HG03521 (cell line): ENCODE measurements around the gene DLL4.

Experiments used
- ATAC-seq: cut with Tn5 transposase; IDR thresholded peaks from one replicate; pipeline ENCODE4 v1.9.1; 2021; ENCODE audit warnings: mild to moderate bottlenecking, moderate library complexity; ENCODE audit not compliant: unreplicated experiment

Gene DLL4

DNA sequence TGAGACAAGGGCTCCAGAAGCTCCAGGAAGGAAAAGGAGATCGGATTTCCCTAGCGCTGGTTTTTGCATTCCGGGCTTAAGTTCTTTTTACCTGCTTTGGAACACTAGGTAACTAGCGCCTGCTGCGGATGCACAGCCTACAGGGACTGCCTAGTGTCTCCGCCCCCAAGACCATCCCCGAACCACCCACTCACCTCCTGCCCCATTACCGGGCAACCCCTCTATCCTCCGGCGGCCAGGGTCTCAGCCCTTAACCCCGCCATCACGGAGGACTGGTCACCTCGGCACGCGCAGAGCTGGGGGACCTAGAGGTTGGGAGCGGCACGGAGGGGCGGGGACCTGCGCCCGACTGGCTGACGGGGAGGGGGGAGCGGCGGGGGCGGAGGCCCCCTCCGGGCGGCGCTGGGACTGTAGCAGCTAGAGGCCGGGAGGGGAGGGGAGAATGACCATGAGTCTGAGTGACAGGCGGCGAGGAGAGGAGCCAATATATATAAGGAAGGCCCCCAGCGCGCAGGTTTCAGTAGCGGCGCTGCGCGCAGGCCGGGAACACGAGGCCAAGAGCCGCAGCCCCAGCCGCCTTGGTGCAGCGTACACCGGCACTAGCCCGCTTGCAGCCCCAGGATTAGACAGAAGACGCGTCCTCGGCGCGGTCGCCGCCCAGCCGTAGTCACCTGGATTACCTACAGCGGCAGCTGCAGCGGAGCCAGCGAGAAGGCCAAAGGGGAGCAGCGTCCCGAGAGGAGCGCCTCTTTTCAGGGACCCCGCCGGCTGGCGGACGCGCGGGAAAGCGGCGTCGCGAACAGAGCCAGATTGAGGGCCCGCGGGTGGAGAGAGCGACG, at the start of gene DLL4:
DLL4 (plus strand) TSS at position 520 of the 839 bp plus-strand sequence. CDS start 329 bp downstream, outside the sequence.
- ATAC-seq = no peak

DNA sequence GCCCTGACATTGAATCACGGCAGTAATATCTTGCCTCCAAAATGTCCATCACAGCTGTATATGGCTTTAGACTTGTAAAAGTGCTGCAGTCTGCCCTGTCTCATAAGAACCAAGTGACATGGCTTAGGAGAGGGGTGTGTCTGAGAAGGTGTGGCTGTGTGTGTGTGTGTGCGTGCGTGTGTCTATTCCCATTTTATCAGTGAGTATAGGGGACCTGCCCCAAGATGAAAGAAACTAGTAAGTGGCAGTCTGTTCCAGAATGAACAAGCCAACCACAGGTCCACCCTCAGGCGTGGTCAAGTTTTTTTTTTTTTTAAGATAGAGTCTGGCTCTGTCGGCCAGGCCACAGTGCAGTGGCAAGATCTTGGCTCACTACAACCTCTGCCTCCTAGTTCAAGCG, 49.5 kb upstream of the DLL4 start:
- no peak for ATAC-seq

DNA sequence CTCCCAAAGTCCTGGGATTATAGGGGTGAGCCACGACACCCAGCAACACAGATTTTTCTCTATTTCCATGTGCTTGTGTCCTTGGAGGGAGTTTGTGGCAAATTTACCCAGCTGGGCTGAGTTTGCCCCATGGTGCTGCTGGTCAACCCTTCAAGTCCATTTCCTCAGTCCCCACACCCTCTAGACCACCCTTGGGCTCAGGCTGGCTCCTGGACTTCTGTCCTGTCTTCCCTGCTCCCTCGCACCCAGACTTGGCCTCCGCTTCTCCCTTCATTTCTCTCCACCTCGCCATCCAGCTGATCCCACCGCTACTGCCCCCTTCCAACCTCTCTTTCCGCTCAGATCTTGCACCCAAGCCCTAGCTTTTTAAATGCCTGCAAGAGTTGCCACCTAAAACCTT, 47.8 kb upstream of the DLL4 start:
- ATAC-seq = no peak

DNA sequence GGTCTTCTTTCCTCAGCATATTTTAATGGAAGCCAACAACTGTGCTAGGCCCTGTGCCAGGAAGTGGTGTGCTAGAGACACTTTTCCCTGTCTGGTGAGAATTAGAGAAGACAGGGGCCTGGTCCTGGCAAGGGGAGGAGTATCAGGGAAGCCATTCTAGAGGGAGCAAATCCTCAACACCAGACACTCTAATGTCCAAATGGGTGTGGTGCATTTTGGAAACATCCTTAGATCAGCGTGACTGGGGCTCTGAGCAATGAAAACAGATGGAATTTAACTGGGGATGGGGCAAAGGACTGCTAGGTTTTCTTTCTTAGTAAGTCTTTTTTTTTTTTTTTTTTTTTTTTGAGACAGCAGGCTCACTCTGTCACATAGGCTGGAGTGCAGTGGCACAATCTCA, 42.6 kb upstream of the DLL4 start:
- no peak for ATAC-seq

DNA sequence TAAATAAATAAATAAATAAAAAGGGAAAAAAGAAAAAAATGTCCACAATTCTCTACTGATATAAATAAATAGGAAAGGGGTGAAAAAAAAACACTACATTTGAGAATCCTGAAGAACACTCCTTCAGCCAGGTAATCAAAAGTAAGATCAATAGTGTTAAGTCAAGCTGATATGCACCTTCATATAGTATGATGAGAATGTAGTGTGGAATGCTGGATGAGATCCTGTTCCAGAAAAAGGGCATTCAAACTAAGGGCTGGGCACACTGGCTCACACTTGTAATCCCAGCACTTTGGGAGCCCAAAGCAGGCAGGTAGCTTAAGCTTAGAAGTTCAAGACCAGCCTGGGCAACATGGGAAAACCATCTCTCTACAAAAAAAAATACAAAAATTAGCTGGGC, 40.0 kb upstream of the DLL4 start:
- ATAC-seq = no peak

DNA sequence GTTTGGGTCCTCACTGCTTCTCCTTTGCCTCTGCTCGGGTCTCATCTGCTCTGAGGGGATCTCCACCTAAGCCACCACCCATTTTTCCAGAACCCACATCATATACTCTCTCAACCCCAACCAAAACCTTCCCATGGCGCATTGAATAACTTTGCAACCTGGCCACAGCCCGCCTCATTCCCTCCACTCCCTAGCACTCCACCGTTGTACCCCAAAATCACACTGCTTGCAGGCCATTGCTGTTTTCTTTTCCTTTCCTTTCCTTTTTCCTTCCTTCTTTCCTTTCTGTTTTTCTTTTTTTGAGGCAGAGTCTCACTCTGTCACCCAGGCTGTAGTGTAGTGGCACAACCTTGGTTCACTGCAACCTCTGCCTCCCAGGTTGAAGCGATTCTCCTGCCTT, 38.0 kb upstream of the DLL4 start:
- no peak for ATAC-seq

DNA sequence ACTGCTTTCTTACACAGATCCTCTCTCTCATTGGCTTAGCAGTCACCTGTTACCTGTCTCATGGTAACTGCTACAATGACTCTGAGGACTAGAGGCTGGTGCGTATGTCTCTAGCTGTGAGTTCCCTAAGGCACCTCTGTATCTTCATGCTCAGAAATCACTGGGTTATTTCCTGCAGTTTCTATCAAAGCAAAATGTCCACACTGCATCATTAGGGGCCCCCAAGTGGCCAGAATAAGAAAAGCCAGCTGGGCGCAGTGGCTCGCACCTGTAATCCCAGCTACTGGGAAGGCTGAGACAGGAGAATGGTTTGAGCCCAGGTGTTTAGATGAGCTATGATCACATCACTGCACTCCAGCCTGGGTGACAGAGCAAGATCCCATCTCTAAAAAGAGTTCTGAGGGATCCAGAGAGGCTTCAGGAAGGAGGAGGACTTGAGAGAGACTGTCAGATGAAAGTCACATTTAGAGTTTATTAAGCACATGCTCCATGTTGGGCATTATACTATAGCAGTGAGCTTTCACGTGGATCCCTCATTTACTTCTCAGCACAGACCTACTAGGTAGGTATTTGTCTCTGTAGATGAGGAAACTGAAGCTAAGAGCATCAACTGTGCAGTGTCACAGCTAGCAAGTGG, 37.2 kb upstream of the DLL4 start:
- no peak for ATAC-seq

DNA sequence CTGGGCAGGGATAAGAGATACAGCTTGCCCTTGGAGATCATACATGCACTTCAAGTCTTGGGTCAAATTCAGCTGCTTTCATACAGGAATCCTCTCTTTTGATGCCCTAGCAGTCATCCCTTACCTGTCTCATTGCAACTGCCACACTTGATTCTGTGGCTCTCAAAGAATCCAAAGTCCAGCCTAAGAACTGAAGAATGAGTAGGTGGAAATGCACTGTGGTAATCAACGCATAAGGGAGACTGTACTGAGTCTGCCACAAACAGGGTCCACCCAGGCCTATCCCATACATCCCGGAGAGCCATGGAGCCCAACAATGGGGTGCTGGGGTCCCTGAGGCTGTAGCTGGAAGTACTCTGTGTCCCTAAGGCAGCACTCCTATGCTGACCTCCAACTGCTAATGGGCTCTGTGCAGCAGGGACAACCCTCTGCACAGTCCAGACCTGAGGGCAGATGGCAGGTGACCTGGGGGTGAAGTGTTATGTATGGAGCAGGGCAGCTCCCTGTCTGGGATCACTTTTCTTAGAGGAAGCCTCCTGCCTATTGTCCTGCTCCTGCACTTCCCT, 36.6 kb upstream of the DLL4 start:
- ATAC-seq = no peak

DNA sequence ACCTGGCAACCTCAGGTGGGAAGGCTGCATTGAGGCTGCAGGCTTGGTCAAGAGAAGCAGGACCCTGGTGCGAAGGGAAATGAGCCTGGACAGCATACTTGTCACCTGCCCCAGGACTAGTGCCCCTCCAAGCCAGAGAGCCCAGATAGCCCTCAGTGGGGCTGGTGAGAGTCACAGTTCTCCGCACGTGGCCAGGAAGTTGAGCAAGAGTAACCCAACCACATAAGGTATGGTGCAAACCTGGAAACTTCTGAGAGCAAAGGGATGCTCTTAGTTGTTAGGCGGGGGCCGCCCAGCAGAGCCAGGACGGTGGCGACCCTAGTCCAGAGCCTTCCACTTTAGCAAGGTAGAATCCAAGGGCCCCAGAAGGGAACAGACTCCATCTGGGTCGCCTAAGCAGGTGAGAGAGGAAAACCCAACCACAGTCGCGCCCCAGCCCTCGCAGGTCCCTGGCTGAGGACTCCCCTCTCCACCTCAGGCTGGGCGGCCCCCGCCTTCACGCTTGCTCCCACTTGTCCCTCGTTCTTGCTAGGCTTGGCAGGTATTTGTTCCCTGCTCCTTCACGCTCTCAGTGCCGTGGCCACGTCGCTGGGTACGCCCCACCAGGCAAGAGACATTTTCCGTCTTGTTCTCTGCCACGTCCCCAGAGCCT, 36.0 kb upstream of the DLL4 start:
- no peak for ATAC-seq

DNA sequence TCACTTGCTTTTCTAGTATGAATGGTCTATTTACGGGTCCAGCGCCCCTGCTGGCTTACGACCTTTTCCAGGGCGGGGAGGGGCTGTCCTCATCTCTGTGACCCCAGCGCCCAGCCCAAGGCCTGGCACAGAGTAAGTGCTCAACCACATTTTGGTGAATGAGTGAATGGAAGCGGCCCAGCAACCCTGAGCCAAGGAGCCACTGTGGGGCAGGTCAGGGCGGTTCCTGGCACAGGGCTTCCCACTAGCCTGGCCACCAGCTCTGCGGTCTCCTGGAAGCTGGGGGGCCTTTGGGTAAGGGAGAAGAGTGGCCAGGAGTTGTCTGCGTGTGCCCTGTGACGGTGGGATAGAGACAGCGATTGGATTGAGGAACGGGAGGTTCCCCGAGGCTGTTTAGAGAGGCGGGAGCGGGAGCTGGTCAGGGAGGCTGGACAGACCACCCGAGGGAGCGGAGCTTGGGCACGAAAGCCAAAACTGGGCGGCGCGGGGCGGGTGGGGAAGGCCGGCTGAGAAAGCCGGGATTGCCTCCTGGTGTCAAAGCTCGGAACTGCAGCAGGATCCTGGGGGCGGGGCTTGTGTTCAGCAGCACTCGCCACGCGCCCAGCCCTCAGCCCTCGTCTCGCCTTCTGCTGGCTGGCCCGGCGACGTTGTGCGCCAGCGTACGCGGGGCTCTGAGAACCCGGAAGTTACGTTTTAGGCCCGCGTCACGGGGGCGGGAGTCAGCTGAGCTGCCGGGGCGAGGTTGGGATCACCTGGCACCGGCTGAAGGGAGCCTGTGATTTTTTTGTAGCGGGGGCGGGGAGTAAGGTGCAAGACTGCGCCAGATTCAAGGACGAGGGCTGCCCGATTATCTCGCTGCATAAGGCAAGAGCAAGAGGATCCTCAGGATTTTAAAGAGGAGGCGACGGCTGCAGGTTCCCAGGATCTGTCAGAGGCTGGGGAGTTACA, 35.1 kb upstream of the DLL4 start, which contains the start of gene VPS18:
VPS18 (plus strand) TSS at position 718 of the 948 bp plus-strand sequence. CDS start 319 bp downstream, outside the sequence.
- ATAC-seq = peak; percentile 88

DNA sequence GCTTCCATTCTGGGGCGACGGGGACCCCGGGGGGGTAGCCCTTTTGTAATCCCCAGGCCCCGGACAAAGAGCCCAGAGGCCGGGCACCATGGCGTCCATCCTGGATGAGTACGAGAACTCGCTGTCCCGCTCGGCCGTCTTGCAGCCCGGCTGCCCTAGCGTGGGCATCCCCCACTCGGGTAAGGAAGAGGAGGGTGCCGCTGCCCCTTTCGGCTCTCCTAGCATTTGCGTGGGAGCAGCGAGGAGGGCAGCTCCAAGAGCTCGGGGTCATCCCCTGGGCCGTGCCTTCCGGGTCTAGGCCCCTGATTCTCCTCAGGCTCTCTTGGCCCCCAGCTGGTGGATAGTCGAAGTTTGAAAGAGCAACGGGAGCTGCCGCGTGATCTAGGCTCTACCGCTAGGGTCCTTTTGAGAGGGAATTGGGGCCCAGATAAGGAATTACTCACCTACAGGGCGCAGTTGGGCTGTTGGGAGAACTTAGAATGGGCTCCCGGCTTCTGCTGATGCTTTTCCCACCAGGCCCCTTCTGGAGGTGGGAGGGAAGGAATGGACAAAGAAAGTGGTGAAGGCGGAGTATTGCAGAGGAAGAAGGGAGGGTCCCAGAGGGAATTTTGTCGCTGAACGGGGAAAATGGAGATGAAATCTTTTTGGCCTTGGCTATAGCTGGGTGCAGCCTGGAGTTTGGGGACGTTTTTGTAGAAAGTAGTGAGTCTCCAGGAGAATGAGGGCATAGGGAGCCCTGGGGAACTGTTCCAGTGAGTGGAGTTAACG, 34.3 kb upstream of the DLL4 start:
- peak; percentile 35 for ATAC-seq

DNA sequence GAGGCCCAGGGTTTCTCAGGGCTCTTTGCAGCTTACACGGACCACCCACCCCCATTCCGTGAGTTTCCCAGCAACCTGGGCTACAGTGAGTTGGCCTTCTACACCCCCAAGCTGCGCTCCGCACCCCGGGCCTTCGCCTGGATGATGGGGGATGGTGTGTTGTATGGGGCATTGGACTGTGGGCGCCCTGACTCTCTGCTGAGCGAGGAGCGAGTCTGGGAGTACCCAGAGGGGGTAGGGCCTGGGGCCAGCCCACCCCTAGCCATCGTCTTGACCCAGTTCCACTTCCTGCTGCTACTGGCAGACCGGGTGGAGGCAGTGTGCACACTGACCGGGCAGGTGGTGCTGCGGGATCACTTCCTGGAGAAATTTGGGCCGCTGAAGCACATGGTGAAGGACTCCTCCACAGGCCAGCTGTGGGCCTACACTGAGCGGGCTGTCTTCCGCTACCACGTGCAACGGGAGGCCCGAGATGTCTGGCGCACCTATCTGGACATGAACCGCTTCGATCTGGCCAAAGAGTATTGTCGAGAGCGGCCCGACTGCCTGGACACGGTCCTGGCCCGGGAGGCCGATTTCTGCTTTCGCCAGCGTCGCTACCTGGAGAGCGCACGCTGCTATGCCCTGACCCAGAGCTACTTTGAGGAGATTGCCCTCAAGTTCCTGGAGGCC, 29.5 kb upstream of the DLL4 start:
- ATAC-seq = no peak

DNA sequence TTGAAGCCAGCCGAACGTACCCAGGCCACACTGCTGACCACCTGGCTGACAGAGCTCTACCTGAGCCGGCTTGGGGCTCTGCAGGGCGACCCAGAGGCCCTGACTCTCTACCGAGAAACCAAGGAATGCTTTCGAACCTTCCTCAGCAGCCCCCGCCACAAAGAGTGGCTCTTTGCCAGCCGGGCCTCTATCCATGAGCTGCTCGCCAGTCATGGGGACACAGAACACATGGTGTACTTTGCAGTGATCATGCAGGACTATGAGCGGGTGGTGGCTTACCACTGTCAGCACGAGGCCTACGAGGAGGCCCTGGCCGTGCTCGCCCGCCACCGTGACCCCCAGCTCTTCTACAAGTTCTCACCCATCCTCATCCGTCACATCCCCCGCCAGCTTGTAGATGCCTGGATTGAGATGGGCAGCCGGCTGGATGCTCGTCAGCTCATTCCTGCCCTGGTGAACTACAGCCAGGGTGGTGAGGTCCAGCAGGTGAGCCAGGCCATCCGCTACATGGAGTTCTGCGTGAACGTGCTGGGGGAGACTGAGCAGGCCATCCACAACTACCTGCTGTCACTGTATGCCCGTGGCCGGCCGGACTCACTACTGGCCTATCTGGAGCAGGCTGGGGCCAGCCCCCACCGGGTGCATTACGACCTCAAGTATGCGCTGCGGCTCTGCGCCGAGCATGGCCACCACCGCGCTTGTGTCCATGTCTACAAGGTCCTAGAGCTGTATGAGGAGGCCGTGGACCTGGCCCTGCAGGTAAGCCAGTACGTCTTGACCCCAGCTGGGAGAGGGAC, 28.7 kb upstream of the DLL4 start:
- no peak for ATAC-seq

DNA sequence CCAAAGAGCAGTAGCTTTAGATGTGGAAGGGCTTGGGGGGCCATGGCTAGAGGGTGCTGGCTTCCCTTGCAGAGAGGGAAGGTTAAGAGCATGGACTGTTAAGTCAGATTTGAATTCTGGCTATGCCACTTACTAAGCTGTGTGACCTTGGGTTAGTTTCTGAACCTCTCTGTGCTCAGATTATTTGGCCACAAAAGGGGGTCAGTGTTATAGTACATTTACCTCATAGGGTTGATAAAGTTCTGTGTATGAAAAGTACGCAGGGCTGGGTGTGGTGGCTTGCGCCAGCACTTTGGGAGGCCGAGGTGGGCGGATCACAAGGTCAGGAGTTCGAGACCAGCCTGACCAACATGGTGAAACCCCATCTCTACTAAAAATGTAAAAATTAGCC, 28.1 kb upstream of the DLL4 start:
- no peak for ATAC-seq

DNA sequence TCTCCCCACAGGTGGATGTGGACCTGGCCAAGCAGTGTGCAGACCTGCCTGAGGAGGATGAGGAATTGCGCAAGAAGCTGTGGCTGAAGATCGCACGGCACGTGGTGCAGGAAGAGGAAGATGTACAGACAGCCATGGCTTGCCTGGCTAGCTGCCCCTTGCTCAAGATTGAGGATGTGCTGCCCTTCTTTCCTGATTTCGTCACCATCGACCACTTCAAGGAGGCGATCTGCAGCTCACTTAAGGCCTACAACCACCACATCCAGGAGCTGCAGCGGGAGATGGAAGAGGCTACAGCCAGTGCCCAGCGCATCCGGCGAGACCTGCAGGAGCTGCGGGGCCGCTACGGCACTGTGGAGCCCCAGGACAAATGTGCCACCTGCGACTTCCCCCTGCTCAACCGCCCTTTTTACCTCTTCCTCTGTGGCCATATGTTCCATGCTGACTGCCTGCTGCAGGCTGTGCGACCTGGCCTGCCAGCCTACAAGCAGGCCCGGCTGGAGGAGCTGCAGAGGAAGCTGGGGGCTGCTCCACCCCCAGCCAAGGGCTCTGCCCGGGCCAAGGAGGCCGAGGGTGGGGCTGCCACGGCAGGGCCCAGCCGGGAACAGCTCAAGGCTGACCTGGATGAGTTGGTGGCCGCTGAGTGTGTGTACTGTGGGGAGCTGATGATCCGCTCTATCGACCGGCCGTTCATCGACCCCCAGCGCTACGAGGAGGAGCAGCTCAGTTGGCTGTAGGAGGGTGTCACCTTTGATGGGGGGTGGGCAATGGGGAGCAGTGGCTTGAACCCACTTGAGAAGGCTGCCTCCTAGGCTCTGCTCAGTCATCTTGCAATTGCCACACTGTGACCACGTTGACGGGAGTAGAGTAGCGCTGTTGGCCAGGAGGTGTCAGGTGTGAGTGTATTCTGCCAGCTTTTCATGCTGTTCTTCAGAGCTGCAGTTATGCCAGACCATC, 26.3 kb upstream of the DLL4 start:
- ATAC-seq = no peak

DNA sequence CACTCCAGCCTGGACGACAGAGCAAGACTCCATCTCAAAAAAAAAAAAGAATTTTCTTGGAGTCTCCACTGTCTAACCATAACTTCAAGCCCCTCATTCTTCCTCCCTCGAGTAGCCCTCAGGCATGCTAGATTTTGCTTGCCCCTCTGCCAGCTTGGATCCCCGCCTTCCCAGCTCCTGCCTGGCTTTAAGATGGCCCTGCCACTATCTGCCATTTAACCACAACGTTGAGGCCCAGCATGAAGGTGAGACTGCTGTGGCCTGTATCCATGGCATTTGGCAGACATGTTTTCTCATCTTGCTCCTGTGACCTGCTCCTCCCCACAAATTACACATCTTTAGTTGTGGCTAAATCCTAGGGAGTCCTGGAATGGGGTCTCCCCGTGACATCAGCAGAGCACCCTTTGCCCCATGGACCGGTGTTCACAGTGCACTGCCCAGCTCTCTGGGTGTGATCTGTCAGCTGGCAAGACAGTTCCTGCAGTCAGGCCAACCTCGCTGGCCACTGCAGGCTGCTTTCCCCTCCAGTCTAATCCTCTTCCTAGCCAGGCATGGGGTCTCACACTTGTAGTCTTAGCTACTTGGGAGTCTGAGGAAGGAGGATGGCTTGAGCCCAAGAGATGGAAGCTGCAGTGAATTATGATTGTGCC, 24.5 kb upstream of the DLL4 start:
- no peak for ATAC-seq
